H9 (cell line): ENCODE measurements around the gene COL19A1. TPM values are rescaled to one million over a fixed set of nuclear protein-coding genes. Genes with fewer than 3 reads are reported as not detected.

Source experiments
- DNase-seq: peaks from one replicate; pipeline ENCODE4 v3.0.0-alpha.2; 2017
- H2AFZ ChIP-seq: one replicate; pipeline ENCODE4 v1.6.1; 2013; ENCODE audit warnings: mild to moderate bottlenecking, low read length, control low read depth, moderate library complexity
- H2AK5ac ChIP-seq: 2 replicates; pipeline ENCODE4 v1.6.1; 2013; ENCODE audit warnings: low read length, control low read depth, mixed read lengths; ENCODE audit not compliant: insufficient read length
- H2BK120ac ChIP-seq: one replicate; pipeline ENCODE4 v1.6.1; 2013; ENCODE audit warnings: low read depth, mild to moderate bottlenecking, low read length, control low read depth, inconsistent platforms; ENCODE audit not compliant: poor library complexity, severe bottlenecking
- H2BK12ac ChIP-seq: 2 replicates; pipeline ENCODE4 v1.6.1; 2013; ENCODE audit warnings: low read length, control low read depth, mixed read lengths, low read depth; ENCODE audit not compliant: insufficient read length
- H2BK15ac ChIP-seq: 2 replicates; pipeline ENCODE4 v1.6.1; 2013; ENCODE audit warnings: low read depth, low read length, control low read depth
- H2BK20ac ChIP-seq: one replicate; pipeline ENCODE4 v1.6.1; 2013; ENCODE audit warnings: low read depth, mild to moderate bottlenecking, low read length, control low read depth, inconsistent platforms; ENCODE audit not compliant: poor library complexity, severe bottlenecking
- H2BK5ac ChIP-seq: 2 replicates; pipeline ENCODE4 v1.6.1; 2013; ENCODE audit warnings: low read length, control low read depth, mixed read lengths; ENCODE audit not compliant: insufficient read length
- H3K14ac ChIP-seq: 2 replicates; pipeline ENCODE4 v1.6.1; 2013; ENCODE audit warnings: low read length, control low read depth; ENCODE audit not compliant: insufficient read depth
- H3K18ac ChIP-seq: 2 replicates; pipeline ENCODE4 v1.6.1; 2013; ENCODE audit warnings: low read depth, mild to moderate bottlenecking, mixed read lengths, low read length, control low read depth; ENCODE audit not compliant: insufficient read length
- H3K23ac ChIP-seq: 2 replicates; pipeline ENCODE4 v1.6.1; 2013; ENCODE audit warnings: low read length, control low read depth, mixed read lengths, low read depth; ENCODE audit not compliant: insufficient read length
- H3K23me2 ChIP-seq: 2 replicates; pipeline ENCODE4 v1.6.1; 2013; ENCODE audit warnings: low read depth, mild to moderate bottlenecking, mixed read lengths, low read length, control low read depth; ENCODE audit not compliant: insufficient read length, poor library complexity, severe bottlenecking
- H3K27ac ChIP-seq: 2 replicates; pipeline ENCODE4 v1.5.1; 2013; ENCODE audit warnings: low read length, control low read depth, mixed read lengths, low read depth; ENCODE audit not compliant: insufficient read length
- H3K27me3 ChIP-seq: 2 replicates; pipeline ENCODE4 v1.6.1; 2013; ENCODE audit warnings: low read length, control low read depth, inconsistent platforms; ENCODE audit not compliant: insufficient read depth
- H3K4ac ChIP-seq: 2 replicates; pipeline ENCODE4 v1.6.1; 2013; ENCODE audit warnings: low read depth, mild to moderate bottlenecking, control low read depth, inconsistent platforms, low read length, moderate library complexity
- H3K4me1 ChIP-seq: 2 replicates; pipeline ENCODE4 v1.6.1; 2013; ENCODE audit warnings: low read length, control low read depth, inconsistent platforms; ENCODE audit not compliant: insufficient read depth
- H3K4me2 ChIP-seq: 2 replicates; pipeline ENCODE4 v1.6.1; 2013; ENCODE audit warnings: low read length, control low read depth, mixed read lengths; ENCODE audit not compliant: insufficient read length, insufficient read depth
- H3K56ac ChIP-seq: 2 replicates; pipeline ENCODE4 v1.6.1; 2013; ENCODE audit warnings: low read depth, mild to moderate bottlenecking, mixed read lengths, low read length, control low read depth; ENCODE audit not compliant: insufficient read length
- H3K79me1 ChIP-seq: 2 replicates; pipeline ENCODE4 v1.6.1; 2013; ENCODE audit warnings: low read depth, mild to moderate bottlenecking, moderate library complexity, low read length, control low read depth, inconsistent platforms; ENCODE audit not compliant: insufficient read depth, poor library complexity, severe bottlenecking
- H3K79me2 ChIP-seq: 2 replicates; pipeline ENCODE4 v1.6.1; 2013; ENCODE audit warnings: low read length, control low read depth, inconsistent platforms; ENCODE audit not compliant: insufficient read depth
- H3K9ac ChIP-seq: 2 replicates; pipeline ENCODE4 v1.6.1; 2013; ENCODE audit warnings: low read length, control low read depth, mixed read lengths; ENCODE audit not compliant: insufficient read length; ENCODE audit errors: extremely low read depth
- H3K9me3 ChIP-seq: one replicate; pipeline ENCODE4 v1.6.1; 2013; ENCODE audit warnings: low read depth, low read length, inconsistent platforms; ENCODE audit not compliant: control insufficient read depth
- H3T11ph ChIP-seq: one replicate; pipeline ENCODE4 v1.6.1; 2013; ENCODE audit warnings: mild to moderate bottlenecking, low read length, control low read depth, inconsistent platforms
- H4K20me1 ChIP-seq: one replicate; pipeline ENCODE4 v1.6.1; 2013; ENCODE audit not compliant: control insufficient read depth, insufficient read length, insufficient read depth
- H4K5ac ChIP-seq: 2 replicates; pipeline ENCODE4 v1.6.1; 2013; ENCODE audit warnings: low read depth, mild to moderate bottlenecking, mixed read lengths, low read length, control low read depth; ENCODE audit not compliant: insufficient read length
- H4K8ac ChIP-seq: replicated peaks from 2 replicates; pipeline ENCODE4 v1.6.1; 2013; ENCODE audit warnings: low read length, control low read depth, mixed read lengths, low read depth; ENCODE audit not compliant: insufficient read length
- H4K91ac ChIP-seq: 2 replicates; pipeline ENCODE4 v1.6.1; 2013; ENCODE audit warnings: low read depth, mild to moderate bottlenecking, moderate library complexity, mixed read lengths, low read length, control low read depth; ENCODE audit not compliant: insufficient read length
- H3K27ac Mint-ChIP-seq, 3 experiments: 2 replicates in 2 of 3; 3 replicates in 1 of 3; pipeline ENCODE4 v1.8.0; 2020 to 2021; ENCODE audit warnings: mixed read lengths in 3 of 3, mild to moderate bottlenecking in 1 of 3, moderate library complexity in 1 of 3
- H3K27me3 Mint-ChIP-seq: 2 replicates; pipeline ENCODE4 v1.8.0; 2021; ENCODE audit warnings: low read depth, mild to moderate bottlenecking, moderate library complexity, mixed read lengths
- H3K36me3 Mint-ChIP-seq, 3 experiments: 2 replicates in 2 of 3; 3 replicates in 1 of 3; pipeline ENCODE4 v1.8.0; 2020 to 2021; ENCODE audit warnings: low read depth in 3 of 3, mixed read lengths in 3 of 3; ENCODE audit not compliant: insufficient read depth in 1 of 3
- H3K4me1 Mint-ChIP-seq, 2 experiments: 2 replicates each; pipeline ENCODE4 v1.8.0; 2020; ENCODE audit warnings: mixed read lengths in 2 of 2
- H3K4me3 Mint-ChIP-seq, 2 experiments: 2 replicates in 1 of 2; 3 replicates in 1 of 2; pipeline ENCODE4 v1.8.0; 2020 to 2021; ENCODE audit warnings: mild to moderate bottlenecking in 2 of 2, mixed read lengths in 2 of 2, moderate library complexity in 1 of 2
- H3K9me3 Mint-ChIP-seq, 2 experiments: 2 replicates in 1 of 2; 3 replicates in 1 of 2; pipeline ENCODE4 v1.8.0; 2020; ENCODE audit warnings: mild to moderate bottlenecking in 2 of 2, mixed read lengths in 2 of 2, moderate library complexity in 1 of 2
- CTCF ChIP-seq: fragments of 200-600 bp; sonication (generic); conservative IDR thresholded peaks from 3 replicates; pipeline ENCODE4 v1.8.0; 2021; ENCODE audit warnings: antibody characterized with exemption, mild to moderate bottlenecking
- WGBS: extraction: QIAGEN DNeasy Blood & Tissue Kit; methylation state at CpG from one replicate; pipeline ENCODE4 v1.1.7; 2013; ENCODE audit warnings: missing lambda C conversion rate, low lambda C conversion rate, mixed read lengths; ENCODE audit not compliant: insufficient read length; ENCODE audit errors: extremely low coverage; 5-methylcytosine and 5-hydroxymethylcytosine counted together
- total RNA-seq: library from RNA; stranded (reverse); gene quantifications from 2 replicates; pipeline ENCODE4 v1.2.1, GENCODE V29; 2021

Gene COL19A1
- total RNA-seq, 1 experiment from 2014 or later = not detected

GRCh38 chr6:69974193-69974592, 107.8 kb downstream of the COL19A1 start:
- H3K4me1 Mint-ChIP-seq = peaks cover 7 to 15% of the 10 kb centered on the region in 2 experiments
- no peaks in the 10 kb centered on the region for H3K23me2 ChIP-seq
- H3K23ac ChIP-seq = no peak overlapping the region
- H2AFZ ChIP-seq = no peak overlapping the region
- H3K27ac ChIP-seq = no peak overlapping the region
- no peak overlapping the region for H3K4me2 ChIP-seq
- H3K4ac ChIP-seq = no peak overlapping the region
- no peak overlapping the region for H2BK12ac ChIP-seq
- H3K79me2 ChIP-seq = no peaks in the 10 kb centered on the region; the same call in 1 of the 2 replicates
- H3K9me3 Mint-ChIP-seq = no peaks in the 10 kb centered on the region
- no peaks in the 10 kb centered on the region for H3K27me3 Mint-ChIP-seq
- H2BK5ac ChIP-seq = no peak overlapping the region
- H3K14ac ChIP-seq = no peak overlapping the region
- H3K18ac ChIP-seq = no peak overlapping the region
- no peak overlapping the region for H3K9ac ChIP-seq
- H2BK120ac ChIP-seq = no peak overlapping the region
- H3K56ac ChIP-seq = no peak overlapping the region
- no peak overlapping the region for H2BK15ac ChIP-seq
- H4K5ac ChIP-seq = no peak overlapping the region
- no peak overlapping the region; a peak in 1 of 7 replicates for H3K27ac Mint-ChIP-seq
- no peak for DNase-seq
- no peaks in the 10 kb centered on the region for H3K9me3 ChIP-seq
- H4K20me1 ChIP-seq = no peaks in the 10 kb centered on the region
- TF ChIP-seq CTCF = no peak
- H4K91ac ChIP-seq = no peak overlapping the region
- H2AK5ac ChIP-seq = no peak overlapping the region
- H4K8ac ChIP-seq = no peak overlapping the region
- no peak overlapping the region for H3T11ph ChIP-seq
- H3K79me1 ChIP-seq = no peaks in the 10 kb centered on the region
- H3K36me3 Mint-ChIP-seq = no peaks in the 10 kb centered on the region; a peak in 1 of 7 replicates
- H2BK20ac ChIP-seq = no peak overlapping the region
- peaks cover 3% of the 10 kb centered on the region; the same call in 1 of the 2 replicates for H3K4me1 ChIP-seq
- no CpG with 5 or more reads among the region's 2 CpGs for WGBS
- H3K27me3 ChIP-seq = no peaks in the 10 kb centered on the region
- no peak overlapping the region for H3K4me3 Mint-ChIP-seq
